ENCODE measurements around the gene DLX3. TPM values are rescaled to one million over a fixed set of nuclear protein-coding genes. Genes with fewer than 3 reads are reported as not detected.

DLX3 gene
- total and polyA plus RNA-seq, 4 donors, result 0.17 to 1.3 (median 0.64) TPM

- DNase-seq, result no peak
- no peak for ATAC-seq (ENCODE audit: insufficient read depth, low FRiP score)
- H3K27me3 ChIP-seq (ENCODE audit: control insufficient read depth in 3 of 3, insufficient read depth in 3 of 3, low read length in 2 of 3), result peaks cover 0 to 18% (median 3%) of the 10 kb centered on the region in 3 donors
- H3K36me3 ChIP-seq (ENCODE audit: control insufficient read depth in 4 of 4, insufficient read depth in 4 of 4, low read length in 4 of 4), result no peaks in the 10 kb centered on the region
- no peaks in the 10 kb centered on the region for H3K4me1 ChIP-seq (ENCODE audit: control insufficient read depth in 5 of 5, insufficient read depth in 5 of 5, low read length in 5 of 5)
- H3K27ac ChIP-seq (ENCODE audit: low read depth in 1 of 2, low read length in 1 of 2), result no peak overlapping the region
- TF ChIP-seq CTCF (IDR thresholded peaks at IDR 0.05; ENCODE audit: control extremely low read depth, extremely low read depth), result no peak
- H3K9ac ChIP-seq (ENCODE audit: insufficient read depth in 1 of 2, low read length in 2 of 2), result no peak overlapping the region
- no peaks in the 10 kb centered on the region for H3K9me3 ChIP-seq (ENCODE audit: control insufficient read depth in 4 of 4, insufficient read depth in 3 of 4, low read length in 3 of 4)
- 61 to 71% methylated on average over 4 of the region's 4 CpGs for WGBS, 2 donors
- H3K4me3 ChIP-seq, result no peak overlapping the region
Observed at GRCh38 chr17:49956780-49957179, 38.2 kb downstream of the DLX3 start.

- no peak for TF ChIP-seq CTCF (IDR thresholded peaks at IDR 0.05; ENCODE audit: control extremely low read depth, extremely low read depth)
- DNase-seq (no peak), ATAC-seq (ENCODE audit: insufficient read depth, low FRiP score) (no peak)
- Histone ChIP-seq H3K27ac (ENCODE audit: low read depth in 1 of 2, low read length in 1 of 2) (no peak overlapping the region), H3K36me3 (ENCODE audit: control insufficient read depth in 4 of 4, insufficient read depth in 4 of 4, low read length in 4 of 4) (no peaks in the 10 kb centered on the region), H3K4me1 (ENCODE audit: control insufficient read depth in 5 of 5, insufficient read depth in 5 of 5, low read length in 5 of 5) (no peaks in the 10 kb centered on the region), H3K27me3 (ENCODE audit: control insufficient read depth in 3 of 3, insufficient read depth in 3 of 3, low read length in 2 of 3) (peaks cover 0 to 9% (median 3%) of the 10 kb centered on the region in 3 donors), H3K9me3 (ENCODE audit: control insufficient read depth in 4 of 4, insufficient read depth in 3 of 4, low read length in 3 of 4) (no peaks in the 10 kb centered on the region), H3K4me3 (no peak overlapping the region), H3K9ac (ENCODE audit: insufficient read depth in 1 of 2, low read length in 2 of 2) (no peak overlapping the region)
- 64 to 81% methylated on average over 1 of the region's 1 CpG for WGBS, 2 donors
Observed at GRCh38 chr17:49955157-49955556, 39.9 kb downstream of the DLX3 start.

GRCh38 chr17:49952912-49953497, 42.0 kb downstream of the DLX3 start:
- no peak overlapping the region for H3K27ac ChIP-seq (ENCODE audit: low read depth in 1 of 2, low read length in 1 of 2)
- H3K4me3 ChIP-seq, result no peak overlapping the region
- WGBS, 2 donors, result 67 to 75% methylated on average over 8 of the region's 8 CpGs
- H3K36me3 ChIP-seq (ENCODE audit: control insufficient read depth in 4 of 4, insufficient read depth in 4 of 4, low read length in 4 of 4), result no peaks in the 10 kb centered on the region
- H3K4me1 ChIP-seq (ENCODE audit: control insufficient read depth in 5 of 5, insufficient read depth in 5 of 5, low read length in 5 of 5), result no peaks in the 10 kb centered on the region
- no peaks in the 10 kb centered on the region for H3K9me3 ChIP-seq (ENCODE audit: control insufficient read depth in 4 of 4, insufficient read depth in 3 of 4, low read length in 3 of 4)
- DNase-seq (no peak), ATAC-seq (ENCODE audit: insufficient read depth, low FRiP score) (peak; percentile 21)
- no peak for TF ChIP-seq CTCF (IDR thresholded peaks at IDR 0.05; ENCODE audit: control extremely low read depth, extremely low read depth)
- no peak overlapping the region for H3K9ac ChIP-seq (ENCODE audit: insufficient read depth in 1 of 2, low read length in 2 of 2)
- H3K27me3 ChIP-seq (ENCODE audit: control insufficient read depth in 3 of 3, insufficient read depth in 3 of 3, low read length in 2 of 3), result peaks cover 0 to 9% (median 3%) of the 10 kb centered on the region in 3 donors
